Endothelial cell (in vitro differentiated cells): ENCODE data around the gene SLC6A5. TPM values are rescaled to one million over a fixed set of nuclear protein-coding genes. Genes with fewer than 3 reads are reported as not detected.

Experiments
- DNase-seq: peaks from one replicate; pipeline ENCODE4 v3.0.0; 2021; ENCODE audit warnings: low spot score
- H3K27ac Mint-ChIP-seq: one replicate; pipeline ENCODE4 v1.8.0; 2021; ENCODE audit warnings: mixed read lengths, inconsistent platforms; ENCODE audit not compliant: unreplicated experiment
- H3K27me3 Mint-ChIP-seq: one replicate; pipeline ENCODE4 v1.8.0; 2021; ENCODE audit warnings: mild to moderate bottlenecking, moderate library complexity, mixed read lengths, inconsistent platforms; ENCODE audit not compliant: unreplicated experiment
- H3K36me3 Mint-ChIP-seq: one replicate; pipeline ENCODE4 v1.8.0; 2021; ENCODE audit warnings: mild to moderate bottlenecking, low read depth, mixed read lengths, inconsistent platforms; ENCODE audit not compliant: unreplicated experiment
- H3K4me1 Mint-ChIP-seq: one replicate; pipeline ENCODE4 v1.8.0; 2021; ENCODE audit warnings: mild to moderate bottlenecking, mixed read lengths, inconsistent platforms; ENCODE audit not compliant: unreplicated experiment
- H3K4me3 Mint-ChIP-seq: one replicate; pipeline ENCODE4 v1.8.0; 2021; ENCODE audit warnings: mild to moderate bottlenecking, mixed read lengths, inconsistent platforms; ENCODE audit not compliant: unreplicated experiment
- H3K9me3 Mint-ChIP-seq: one replicate; pipeline ENCODE4 v1.8.0; 2021; ENCODE audit warnings: mixed read lengths, inconsistent platforms; ENCODE audit not compliant: unreplicated experiment
- CTCF ChIP-seq: fragments of 200-600 bp; sonication (generic); IDR thresholded peaks from one replicate; pipeline ENCODE4 v1.5.0; 2021; ENCODE audit warnings: antibody characterized with exemption; ENCODE audit not compliant: unreplicated experiment
- total RNA-seq: library from RNA; stranded (reverse); fragmentation: NEBNext Ultra II Directional; extraction: Animal tissue kit (Norgen Biotek cat#: 25700); gene quantifications from one replicate; pipeline ENCODE4 v1.2.1, GENCODE V29; 2021; ENCODE audit not compliant: unreplicated experiment

The SLC6A5 gene
- total RNA-seq, 1 donor from 2014 or later, result not detected

GRCh38 chr11:20638074-20638473, 38.7 kb downstream of the SLC6A5 start:
- Mint-ChIP-seq H3K27me3 (peaks cover 4% of the 10 kb centered on the region), H3K27ac (no peak overlapping the region), H3K4me3 (no peak overlapping the region), H3K4me1 (peaks cover 3% of the 10 kb centered on the region), H3K9me3 (no peaks in the 10 kb centered on the region), H3K36me3 (no peaks in the 10 kb centered on the region)
- DNase-seq, result no peak
- TF ChIP-seq CTCF, result no peak

DNA sequence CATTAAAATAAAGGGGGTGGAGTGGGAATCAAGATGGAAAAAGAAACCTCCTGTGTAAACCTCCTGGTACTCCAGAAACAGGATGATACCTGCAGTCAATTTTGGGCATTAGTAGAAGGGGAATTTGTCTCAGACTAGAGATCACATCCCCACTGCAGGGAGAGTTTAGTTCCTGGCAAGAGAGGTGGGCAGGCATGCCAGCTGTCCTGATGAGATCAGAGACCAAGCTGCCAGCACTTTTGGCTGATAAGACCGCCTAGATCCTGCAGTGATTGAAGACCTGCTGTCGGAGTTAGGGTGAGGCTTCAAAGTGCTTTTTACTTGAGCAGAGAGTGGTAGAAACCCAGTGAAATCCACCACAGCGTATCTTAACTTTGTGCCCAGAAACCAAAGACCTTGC, 40.3 kb downstream of the SLC6A5 start:
- Mint-ChIP-seq H3K27me3 (peaks cover 4% of the 10 kb centered on the region), H3K9me3 (no peaks in the 10 kb centered on the region), H3K27ac (no peak overlapping the region), H3K4me3 (no peak overlapping the region), H3K36me3 (no peaks in the 10 kb centered on the region), H3K4me1 (peaks cover 3% of the 10 kb centered on the region)
- DNase-seq, result no peak
- no peak for TF ChIP-seq CTCF

DNA sequence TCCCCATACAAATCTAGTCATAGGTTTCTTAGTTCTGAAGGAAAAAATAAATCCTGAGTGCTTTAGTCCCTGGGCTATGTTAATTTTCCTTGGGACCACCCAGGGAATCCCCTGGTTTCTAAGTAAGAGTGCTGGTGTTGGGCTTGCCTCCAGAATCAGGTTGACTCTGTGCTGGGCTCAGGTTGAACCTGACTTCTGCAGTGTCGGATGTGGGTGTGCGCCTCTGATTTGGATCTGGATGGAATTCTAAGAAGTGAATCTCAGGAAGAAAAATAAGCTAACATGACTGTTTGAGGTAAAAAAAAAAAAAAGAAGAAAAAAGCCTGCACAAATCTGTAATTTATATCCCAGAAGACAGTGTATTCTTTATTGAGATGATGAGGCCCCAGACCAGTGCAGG, 41.0 kb downstream of the SLC6A5 start:
- Mint-ChIP-seq H3K27me3 (peaks cover 4% of the 10 kb centered on the region), H3K36me3 (no peaks in the 10 kb centered on the region), H3K4me3 (no peak overlapping the region), H3K9me3 (no peaks in the 10 kb centered on the region), H3K27ac (no peak overlapping the region), H3K4me1 (peaks cover 3% of the 10 kb centered on the region)
- TF ChIP-seq CTCF, result no peak
- DNase-seq, result no peak

GRCh38 chr11:20644360-20644759, 45.0 kb downstream of the SLC6A5 start:
- H3K27me3 Mint-ChIP-seq, result peaks cover 4% of the 10 kb centered on the region
- H3K27ac Mint-ChIP-seq, result no peak overlapping the region
- H3K4me3 Mint-ChIP-seq, result no peak overlapping the region
- H3K9me3 Mint-ChIP-seq, result no peaks in the 10 kb centered on the region
- no peak for DNase-seq
- no peaks in the 10 kb centered on the region for H3K4me1 Mint-ChIP-seq
- TF ChIP-seq CTCF, result no peak
- H3K36me3 Mint-ChIP-seq, result no peaks in the 10 kb centered on the region

DNA sequence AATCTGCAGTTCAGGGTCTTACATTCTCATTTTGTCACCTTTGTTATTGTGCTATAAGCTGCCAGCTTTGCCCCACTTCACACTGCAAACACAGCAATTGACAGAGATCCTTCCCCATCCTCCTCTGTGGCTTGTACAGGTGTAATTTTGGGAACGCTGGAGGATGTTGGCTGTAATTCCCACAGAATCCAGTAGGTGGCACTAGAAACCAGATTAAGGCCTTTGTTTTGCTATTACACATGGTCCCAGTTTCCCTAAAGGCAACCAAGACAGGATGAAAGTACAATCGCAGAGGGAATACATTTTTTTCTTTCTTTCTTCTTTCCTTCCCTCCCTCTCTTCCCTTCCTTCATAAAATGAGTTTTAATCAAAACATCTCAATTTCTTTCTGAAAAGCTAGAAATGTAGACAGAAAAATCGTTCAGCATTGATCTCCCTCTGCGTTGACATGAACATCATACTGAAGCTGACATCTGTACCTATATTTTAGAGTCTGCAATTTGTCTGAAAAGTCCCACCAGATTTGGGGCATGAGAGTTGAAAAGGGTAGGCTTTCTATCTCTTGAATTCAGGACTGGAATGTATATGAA, 48.7 kb downstream of the SLC6A5 start:
- Mint-ChIP-seq H3K27me3 (no peaks in the 10 kb centered on the region), H3K4me3 (no peak overlapping the region), H3K4me1 (no peaks in the 10 kb centered on the region), H3K27ac (no peak overlapping the region), H3K9me3 (no peaks in the 10 kb centered on the region), H3K36me3 (no peaks in the 10 kb centered on the region)
- peak; percentile 90 for TF ChIP-seq CTCF
- peak; percentile 70 for DNase-seq
